ENCODE data around the gene DHRS7C.

DNA sequence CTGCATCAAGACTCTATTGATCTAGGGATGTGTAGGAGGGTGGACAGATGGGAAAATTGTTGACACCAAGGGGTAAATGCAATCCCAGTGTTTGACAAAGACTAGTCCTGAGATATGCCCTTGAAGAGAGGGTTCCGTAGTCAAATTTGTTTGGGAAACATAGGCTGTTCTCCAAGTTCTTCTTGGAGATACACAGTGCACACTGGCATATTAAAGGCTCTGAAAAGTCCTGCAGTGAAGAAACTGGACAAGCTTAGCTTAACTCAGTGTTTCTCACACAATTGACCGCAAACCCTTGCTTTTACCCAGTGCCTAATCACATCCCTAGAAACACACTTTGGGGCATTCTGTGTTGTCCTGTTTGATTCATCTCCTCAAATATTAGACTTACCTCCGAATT is 10.8 kb downstream of the DHRS7C start:
- no peak for TF ChIP-seq SMC3 (IDR thresholded peaks at IDR 0.05; ENCODE audit: low read length)
- TF ChIP-seq EP300 (IDR thresholded peaks at IDR 0.05; ENCODE audit: low read depth in 2 of 2, low read length in 2 of 2): no peak
- TF ChIP-seq EP300 (CRISPR knock-in tag; IDR thresholded peaks at IDR 0.05; ENCODE audit: borderline replicate concordance): no peak
- no peak for TF ChIP-seq MZF1 (CRISPR knock-in tag; IDR thresholded peaks at IDR 0.05; ENCODE audit: borderline replicate concordance)
- TF ChIP-seq CTCF (CRISPR knock-in tag; IDR thresholded peaks at IDR 0.05): no peak
- TF ChIP-seq ZNF558 (CRISPR knock-in tag; IDR thresholded peaks at IDR 0.05; ENCODE audit: borderline replicate concordance): no peak
- TF ChIP-seq MYNN (CRISPR knock-in tag; IDR thresholded peaks at IDR 0.05; ENCODE audit: low read depth): no peak
